NK-92 (cell line): ENCODE data around the gene APOC3.
"Not testable (repeated sequence)": the region's sequence is repeated elsewhere in the genome, so short reads cannot be mapped to it uniquely, and the experiment has no call there.

ENCODE experiments used
- DNase-seq: peaks from one replicate; lab custom pipeline; 2025; ENCODE audit not compliant: unreplicated experiment; lab: John Stamatoyannopoulos, UW

APOC3 gene

DNA sequence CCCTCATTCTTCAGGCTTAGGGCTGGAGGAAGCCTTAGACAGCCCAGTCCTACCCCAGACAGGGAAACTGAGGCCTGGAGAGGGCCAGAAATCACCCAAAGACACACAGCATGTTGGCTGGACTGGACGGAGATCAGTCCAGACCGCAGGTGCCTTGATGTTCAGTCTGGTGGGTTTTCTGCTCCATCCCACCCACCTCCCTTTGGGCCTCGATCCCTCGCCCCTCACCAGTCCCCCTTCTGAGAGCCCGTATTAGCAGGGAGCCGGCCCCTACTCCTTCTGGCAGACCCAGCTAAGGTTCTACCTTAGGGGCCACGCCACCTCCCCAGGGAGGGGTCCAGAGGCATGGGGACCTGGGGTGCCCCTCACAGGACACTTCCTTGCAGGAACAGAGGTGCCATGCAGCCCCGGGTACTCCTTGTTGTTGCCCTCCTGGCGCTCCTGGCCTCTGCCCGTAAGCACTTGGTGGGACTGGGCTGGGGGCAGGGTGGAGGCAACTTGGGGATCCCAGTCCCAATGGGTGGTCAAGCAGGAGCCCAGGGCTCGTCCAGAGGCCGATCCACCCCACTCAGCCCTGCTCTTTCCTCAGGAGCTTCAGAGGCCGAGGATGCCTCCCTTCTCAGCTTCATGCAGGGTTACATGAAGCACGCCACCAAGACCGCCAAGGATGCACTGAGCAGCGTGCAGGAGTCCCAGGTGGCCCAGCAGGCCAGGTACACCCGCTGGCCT is 641 bp downstream of the APOC3 start:
- DNase-seq: no peak

DNA sequence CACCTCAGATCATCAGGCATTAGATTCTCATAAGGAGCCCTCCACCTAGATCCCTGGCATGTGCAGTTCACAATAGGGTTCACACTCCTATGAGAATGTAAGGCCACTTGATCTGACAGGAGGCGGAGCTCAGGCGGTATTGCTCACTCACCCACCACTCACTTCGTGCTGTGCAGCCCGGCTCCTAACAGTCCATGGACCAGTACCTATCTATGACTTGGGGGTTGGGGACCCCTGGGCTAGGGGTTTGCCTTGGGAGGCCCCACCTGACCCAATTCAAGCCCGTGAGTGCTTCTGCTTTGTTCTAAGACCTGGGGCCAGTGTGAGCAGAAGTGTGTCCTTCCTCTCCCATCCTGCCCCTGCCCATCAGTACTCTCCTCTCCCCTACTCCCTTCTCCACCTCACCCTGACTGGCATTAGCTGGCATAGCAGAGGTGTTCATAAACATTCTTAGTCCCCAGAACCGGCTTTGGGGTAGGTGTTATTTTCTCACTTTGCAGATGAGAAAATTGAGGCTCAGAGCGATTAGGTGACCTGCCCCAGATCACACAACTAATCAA is 2.2 kb downstream of the APOC3 start:
- no peak for DNase-seq

DNA sequence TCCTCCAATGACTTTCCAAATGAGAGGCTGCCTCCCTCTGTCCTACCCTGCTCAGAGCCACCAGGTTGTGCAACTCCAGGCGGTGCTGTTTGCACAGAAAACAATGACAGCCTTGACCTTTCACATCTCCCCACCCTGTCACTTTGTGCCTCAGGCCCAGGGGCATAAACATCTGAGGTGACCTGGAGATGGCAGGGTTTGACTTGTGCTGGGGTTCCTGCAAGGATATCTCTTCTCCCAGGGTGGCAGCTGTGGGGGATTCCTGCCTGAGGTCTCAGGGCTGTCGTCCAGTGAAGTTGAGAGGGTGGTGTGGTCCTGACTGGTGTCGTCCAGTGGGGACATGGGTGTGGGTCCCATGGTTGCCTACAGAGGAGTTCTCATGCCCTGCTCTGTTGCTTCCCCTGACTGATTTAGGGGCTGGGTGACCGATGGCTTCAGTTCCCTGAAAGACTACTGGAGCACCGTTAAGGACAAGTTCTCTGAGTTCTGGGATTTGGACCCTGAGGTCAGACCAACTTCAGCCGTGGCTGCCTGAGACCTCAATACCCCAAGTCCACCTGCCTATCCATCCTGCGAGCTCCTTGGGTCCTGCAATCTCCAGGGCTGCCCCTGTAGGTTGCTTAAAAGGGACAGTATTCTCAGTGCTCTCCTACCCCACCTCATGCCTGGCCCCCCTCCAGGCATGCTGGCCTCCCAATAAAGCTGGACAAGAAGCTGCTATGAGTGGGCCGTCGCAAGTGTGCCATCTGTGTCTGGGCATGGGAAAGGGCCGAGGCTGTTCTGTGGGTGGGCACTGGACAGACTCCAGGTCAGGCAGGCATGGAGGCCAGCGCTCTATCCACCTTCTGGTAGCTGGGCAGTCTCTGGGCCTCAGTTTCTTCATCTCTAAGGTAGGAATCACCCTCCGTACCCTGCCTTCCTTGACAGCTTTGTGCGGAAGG is 2.9 kb downstream of the APOC3 start:
- no peak for DNase-seq

DNA sequence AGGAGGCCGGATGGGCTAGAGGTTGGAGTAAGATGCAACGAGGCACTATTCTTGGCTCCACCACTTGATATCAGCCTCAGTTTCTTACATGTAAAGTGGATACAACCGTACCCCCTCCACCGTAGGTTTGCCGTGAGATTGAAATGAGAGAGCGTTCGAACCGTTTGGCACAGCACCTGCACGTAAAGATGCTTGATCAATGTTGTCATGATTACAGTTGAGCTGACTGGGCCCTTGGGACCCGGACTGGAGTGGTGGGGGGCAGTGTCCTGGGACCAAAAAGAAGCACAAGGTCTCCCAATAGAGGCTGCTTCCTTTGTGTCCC is 3.7 kb downstream of the APOC3 start:
- DNase-seq: no peak

DNA sequence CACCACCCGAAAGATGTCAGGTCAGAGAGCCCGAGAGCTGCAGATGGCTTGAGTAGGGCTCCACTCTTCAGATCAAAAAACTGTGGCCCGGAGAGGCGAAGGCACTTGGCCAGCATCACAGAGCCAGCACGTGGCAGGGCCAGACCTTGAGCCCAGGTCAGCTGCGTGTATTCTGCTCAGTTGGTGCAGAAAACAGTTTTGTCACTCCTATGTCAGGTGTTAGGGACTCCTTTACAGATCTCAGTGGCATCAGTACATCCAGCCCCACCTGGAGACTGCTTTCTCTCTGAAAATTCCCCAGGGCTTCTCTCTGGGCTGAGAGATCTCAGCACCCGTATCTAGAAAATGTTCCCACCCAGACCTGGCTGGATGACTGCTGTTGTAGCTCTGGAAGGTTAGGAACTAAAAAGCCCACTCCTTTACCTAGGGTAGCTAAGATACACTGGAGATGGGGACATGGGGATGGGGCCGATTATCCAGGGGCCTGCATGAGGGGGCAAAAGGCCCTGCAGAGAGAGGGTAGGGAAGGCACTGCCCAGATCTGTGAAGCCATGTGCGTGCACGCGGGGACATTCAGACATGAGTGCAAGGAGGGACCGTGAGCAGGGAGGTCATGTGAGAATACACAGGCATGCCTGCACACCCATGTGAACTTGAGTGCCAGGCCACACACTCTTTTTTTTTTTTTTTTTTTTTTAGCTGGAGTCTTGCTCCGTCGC is 4.3 kb downstream of the APOC3 start:
- DNase-seq: no peak

DNA sequence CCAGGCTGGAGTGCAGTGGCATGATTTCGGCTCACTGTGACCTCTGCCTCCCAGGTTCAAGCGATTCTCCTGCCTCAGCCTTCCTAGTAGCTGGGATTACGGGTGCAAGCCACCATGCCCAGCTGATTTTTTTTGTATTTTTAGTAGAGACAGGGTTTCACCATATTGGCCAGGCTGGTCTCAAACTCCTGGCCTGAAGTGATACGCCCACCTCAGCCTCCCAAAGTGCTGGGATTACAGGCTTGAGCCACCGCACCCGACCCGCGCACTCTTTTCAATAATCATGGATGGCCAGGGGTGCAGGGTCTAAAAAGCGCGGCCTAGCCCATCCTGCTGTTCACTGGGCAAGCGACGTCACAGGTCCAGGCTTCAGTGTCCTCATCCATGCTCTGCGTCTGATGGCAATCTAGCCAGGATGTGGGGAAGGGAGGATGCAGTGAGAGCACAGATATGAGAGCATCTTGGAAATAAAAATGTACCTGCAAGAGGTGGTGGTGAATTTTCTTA is 4.9 kb downstream of the APOC3 start:
- DNase-seq: not testable (repeated sequence)

DNA sequence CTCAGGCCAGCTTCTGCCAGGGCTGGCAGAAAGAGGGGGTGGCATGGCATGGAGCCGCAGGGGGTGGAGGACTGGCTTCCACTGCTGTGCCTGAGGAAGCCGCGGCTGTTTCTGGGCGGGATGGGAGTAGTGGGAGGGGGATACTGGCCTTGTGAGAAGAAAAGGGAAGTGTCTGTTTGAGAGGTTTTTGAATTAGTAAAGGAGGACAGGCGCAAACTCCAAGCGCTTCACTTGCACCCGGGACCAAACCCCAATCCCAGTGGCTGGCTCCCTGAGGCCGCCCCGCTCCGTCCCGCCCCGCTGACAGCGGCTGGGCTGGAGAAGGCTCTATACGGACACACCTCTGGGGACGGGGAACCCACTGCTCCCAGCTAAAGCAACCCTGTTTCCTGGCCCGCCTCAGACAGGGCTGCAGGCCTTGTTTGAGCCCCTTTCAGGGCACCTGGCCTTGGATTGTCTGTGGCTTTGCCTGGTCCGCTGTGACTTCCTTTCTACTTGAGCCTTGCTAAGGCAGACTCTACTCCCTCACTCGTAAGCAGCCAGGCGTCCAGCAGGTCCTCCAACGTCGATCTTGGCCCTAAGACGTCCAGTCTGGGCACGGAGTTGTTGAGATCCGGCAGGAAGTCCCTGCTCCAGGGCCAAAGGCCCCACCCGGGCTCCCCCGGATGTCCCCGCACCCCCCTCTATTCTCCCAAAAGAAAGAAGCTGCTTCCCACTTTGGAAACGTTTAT is 5.5 kb downstream of the APOC3 start:
- DNase-seq: no peak

DNA sequence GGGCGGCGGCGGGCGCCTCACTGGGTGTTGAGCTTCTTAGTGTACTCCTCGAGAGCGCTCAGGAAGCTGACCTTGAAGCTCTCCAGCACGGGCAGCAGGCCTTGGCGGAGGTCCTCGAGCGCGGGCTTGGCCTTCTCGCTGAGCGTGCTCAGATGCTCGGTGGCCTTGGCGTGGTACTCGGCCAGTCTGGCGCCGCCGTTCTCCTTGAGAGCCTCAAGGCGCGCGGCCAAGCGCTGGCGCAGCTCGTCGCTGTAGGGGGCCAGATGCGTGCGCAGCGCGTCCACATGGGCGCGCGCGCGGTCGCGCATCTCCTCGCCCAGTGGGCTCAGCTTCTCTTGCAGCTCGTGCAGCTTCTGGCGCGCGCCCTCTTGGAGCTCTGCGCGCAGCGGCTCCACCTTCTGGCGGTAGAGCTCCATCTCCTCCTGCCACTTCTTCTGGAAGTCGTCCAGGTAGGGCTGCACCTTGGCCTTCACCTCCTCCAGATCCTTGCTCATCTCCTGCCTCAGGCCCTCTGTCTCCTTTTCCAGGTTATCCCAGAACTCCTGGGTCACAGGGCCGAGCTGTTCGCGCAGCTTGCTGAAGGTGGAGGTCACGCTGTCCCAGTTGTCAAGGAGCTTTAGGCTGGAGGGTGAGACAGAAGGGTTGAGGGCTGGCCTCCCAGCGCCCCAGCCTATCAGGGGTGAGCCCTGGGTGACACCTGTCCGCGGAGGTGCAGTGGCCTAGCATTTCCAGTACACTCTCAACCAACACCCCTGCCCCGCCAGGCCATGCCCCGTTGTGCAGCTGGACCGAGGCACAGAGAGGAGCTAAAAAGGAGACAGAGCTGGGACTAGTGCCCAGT is 6.3 kb downstream of the APOC3 start:
- DNase-seq: no peak

DNA sequence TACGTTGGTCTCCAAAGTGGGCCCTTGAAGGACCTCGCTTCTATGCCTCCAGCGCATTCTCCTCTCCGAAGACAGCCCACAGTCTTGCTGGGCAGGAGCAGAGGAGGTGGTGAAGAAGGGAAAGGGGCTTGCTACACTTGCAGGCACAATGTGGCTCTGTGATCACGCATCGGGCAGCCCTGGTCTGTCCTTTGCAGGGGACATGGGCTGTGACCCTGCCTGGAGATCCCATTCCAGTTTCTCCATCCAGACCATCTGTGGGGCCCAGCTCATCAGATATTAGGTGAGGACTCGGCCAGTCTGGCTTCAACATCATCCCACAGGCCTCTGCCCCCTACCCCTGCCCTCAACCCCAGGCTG is 6.9 kb downstream of the APOC3 start:
- DNase-seq: no peak

DNA sequence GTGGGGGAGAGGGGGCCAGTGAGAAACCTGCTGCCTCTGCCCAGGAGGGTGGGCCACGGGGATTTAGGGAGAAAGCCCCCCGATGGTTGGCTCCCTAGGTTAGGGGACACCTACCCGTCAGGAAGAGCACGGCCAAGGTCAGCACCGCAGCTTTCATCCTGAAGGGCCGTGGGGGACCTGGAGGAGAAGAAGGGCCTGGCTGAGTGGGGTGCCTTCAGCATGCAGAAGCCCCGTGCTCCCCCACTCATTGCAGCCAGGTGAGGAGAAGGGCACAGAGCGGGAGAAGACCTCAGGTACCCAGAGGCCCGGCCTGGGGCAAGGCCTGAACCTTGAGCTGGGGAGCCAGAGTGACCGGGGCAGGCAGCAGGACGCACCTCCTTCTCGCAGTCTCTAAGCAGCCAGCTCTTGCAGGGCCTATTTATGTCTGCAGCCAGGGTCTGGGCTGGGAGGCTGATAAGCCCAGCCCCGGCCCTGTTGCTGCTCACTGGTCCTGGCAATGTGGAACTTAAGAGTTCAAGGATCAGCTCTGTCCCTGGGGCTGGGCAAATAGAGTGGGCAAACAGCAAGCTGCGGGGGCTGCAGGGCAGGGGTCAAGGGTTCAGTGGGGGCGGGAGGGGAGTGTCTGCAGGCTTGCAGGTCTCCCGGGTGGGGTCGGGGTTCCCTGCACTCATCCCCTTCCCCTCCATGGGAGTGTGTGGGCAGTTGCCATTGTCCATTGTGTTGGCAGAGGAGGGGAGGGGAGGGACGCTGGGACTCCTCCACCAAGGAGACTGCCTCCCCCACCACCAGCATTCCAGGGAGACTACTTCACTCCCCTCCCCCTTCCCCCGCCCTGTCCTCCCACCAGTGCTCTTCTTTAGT is 7.8 kb downstream of the APOC3 start, which contains the start of gene APOA1:
Gene APOA1, minus strand, starts transcription at position 392 of the 861 bp plus-strand sequence. Its CDS starts 235 bp downstream, at position 157.
- DNase-seq: no peak

DNA sequence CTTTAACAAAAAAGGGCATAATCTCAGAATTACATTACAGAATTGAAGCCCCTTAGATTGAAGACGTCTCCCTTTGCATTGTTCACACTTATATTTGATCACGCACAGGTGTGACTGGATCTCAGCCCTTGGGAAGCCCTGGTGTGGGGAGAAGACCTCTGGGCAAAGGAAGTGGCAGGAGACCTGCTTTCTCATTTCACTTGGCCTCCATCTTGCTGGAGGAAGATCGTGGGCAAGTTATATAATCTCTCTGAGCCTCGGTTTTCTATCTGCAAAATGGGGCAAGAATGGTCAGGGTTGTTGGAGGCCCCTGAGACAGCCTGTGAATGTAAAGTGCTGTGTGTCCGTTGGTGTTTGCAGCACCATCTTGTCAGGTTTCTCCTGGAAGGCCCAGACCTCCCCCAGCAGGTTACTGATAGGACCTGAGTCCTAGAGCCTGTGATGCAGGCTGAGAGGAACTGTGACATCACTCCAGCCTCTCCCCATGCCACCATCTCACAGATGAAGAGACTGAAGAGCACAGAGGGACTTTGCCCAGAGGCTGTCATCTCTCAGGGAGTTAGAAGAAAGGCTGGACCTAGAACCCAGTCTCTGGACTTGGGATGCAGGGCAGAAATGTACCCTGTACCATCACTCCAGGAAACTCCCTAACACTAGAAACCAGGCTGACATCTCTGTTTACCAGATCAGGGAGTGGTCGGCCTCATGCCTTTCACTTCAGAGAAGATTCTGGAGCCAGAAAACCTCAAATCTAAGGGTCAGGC is 8.8 kb downstream of the APOC3 start:
- DNase-seq: no peak

DNA sequence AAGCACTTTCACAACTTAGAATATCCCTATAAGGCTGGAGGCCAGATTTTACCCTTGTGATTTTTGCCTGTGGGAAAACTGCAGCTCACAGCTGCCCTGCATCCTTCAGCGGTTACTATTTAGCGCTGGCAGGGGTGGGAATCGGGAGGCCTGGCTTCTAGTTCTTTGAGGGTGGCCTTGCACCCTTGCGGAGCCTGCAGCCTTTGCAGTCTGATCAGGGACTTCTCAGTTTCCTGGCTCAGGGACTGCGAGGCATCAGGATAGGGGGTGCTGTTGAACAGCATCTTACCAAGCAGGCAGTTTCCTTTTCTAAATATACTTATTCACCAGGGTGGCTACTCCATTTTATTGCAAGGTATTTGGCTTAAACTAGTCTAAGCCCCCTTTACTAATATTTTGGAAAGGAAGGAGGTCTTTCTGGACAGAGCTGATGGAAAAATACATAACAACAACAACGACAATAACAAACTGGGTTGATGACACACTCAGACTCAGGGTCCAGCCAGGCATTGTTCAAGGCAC is 10.6 kb downstream of the APOC3 start:
- DNase-seq: no peak

DNA sequence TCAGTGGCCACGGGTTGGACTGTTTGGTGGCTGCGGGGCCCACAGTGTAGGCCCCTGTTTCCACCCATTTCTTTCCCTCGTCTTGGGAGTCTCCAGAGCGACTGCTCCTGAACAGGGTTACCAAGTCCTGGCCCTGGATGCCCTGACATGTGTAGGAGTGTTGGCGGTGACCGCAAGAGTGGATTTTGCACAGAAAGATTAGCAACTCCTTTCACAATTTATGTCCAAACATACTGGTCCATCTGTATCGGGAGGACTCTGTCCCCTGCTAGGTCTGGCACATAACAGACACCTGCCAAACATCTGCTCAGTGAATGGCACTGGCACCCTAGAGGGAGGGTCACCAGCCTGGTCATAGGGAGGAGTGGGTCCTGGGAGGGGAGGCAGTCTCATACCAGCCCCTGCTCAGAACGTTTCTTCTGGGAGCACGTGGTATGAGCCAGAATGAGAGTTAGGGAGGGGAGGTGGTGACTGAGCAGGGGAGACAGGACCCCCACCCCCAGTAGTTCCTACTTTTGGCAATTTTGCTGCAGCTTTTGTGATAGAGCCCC is 11.1 kb downstream of the APOC3 start:
- no peak for DNase-seq

DNA sequence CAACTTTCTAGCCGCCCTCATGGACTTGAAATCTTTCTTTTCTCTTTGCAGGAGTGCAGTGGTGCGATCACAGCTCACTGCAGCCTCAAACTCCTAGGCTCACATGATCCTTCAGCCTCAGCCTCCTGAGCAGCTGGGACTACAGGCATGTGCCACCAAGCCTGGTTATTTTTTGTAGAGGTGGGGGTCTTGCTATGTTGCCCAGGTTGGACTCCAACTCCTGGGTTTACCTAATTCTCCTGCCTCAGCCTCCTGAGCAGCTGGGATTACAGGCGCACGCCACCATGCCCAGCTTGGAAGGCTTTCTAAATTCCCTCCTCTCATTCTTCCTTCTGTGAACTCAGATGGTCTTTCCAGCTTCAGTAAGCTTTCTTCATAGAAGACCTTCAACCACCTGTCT is 12.4 kb downstream of the APOC3 start:
- no peak for DNase-seq

DNA sequence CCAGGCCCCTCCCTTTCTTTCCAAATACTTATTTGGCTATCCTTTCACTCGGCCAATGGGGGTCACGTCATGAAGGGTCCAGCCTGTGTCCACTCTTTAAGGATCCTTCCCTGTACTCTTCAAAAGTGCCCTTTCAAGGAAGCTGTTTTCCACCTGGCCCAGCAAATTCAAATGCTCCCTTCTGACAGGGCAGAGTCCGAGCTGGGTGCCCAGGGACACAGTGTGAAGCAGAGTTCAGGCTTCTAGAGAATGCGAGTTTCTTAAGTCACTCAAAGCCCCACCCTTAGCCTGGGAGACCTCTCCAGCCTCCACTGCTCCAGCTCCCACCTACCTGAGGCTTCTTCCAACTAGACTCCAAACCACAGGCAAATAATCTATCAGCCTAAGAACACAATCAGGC is 13.2 kb downstream of the APOC3 start:
- DNase-seq: no peak

DNA sequence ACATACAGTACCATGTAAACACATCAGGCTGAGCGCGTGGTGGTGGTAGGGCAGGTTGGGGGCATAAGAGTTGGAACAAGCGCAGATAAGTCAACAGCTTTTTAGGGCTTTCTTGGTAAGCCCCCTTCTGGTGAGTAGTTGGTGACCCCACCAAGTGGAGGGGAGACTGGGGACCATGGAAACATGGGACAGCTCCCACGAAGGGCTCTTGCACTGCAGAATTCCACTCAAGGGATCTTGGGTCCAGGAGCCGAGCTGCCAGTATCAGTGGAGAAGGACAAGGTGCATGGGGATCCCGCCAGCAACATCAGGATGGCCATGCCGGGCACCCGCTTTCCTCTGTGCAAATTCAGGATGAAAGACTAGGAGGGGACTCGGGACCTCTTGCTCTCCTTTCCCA is 14.0 kb downstream of the APOC3 start:
- DNase-seq: no peak

DNA sequence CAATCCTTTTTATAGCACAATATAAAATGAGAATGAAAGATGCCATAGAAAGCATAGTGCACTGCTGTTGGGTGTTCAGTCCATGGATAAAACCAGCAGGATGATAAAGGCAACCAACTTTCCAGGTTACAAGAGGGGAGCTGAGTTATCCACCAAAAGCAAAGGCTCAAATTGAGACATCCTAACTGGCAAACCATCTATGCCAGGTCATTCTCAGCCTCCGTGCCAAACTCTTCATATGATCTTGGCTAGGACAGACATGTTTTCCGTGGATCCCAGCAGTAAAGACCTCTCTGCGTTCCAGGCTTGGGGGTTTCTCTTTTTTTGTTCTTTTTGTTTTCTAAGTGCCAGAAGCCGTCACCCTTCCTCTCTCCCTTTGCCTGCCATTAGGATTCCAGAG is 15.0 kb downstream of the APOC3 start:
- no peak for DNase-seq
